H1 (cell line): ENCODE results near the gene BORCS8. TPM values are rescaled to one million over a fixed set of nuclear protein-coding genes. Genes with fewer than 3 reads are reported as not detected.
A peak's percentile ranks its signal among the peaks of the same experiment; 100 is the strongest.

Experiments used
- CTCF ChIA-PET: fragments of 300-600 bp; sonication (Branson Sonifier 250); formaldehyde crosslinking; loops from one replicate; lab custom pipeline; 2021; ENCODE audit not compliant: partially characterized antibody; lab: Charles Lee
- POLR2A ChIA-PET: fragments of 300-600 bp; sonication (Branson Sonifier 250); formaldehyde crosslinking; loops from one replicate; lab custom pipeline; 2021; ENCODE audit warnings: inconsistent platforms; ENCODE audit not compliant: partially characterized antibody; lab: Charles Lee
- DNase-seq, 2 experiments: peaks; one replicate each; pipeline versions ENCODE4 v3.0.0 to v3.0.0-alpha.2; 2010 to 2022; ENCODE audit warnings: low spot score in 2 of 2, low read depth in 1 of 2, mixed read lengths in 1 of 2
- FAIRE-seq: peaks from 2 replicates; lab custom pipeline; 2011; peaks lifted over from hg19 to GRCh38; lab: Jason Lieb, UNC
- H2AFZ ChIP-seq: 2 replicates; pipeline ENCODE4 v1.8.1; 2012; ENCODE audit warnings: low read length, inconsistent platforms
- H2AK5ac ChIP-seq: 2 replicates; pipeline ENCODE4 v1.6.1; 2013; ENCODE audit warnings: low read depth, low read length
- H2BK120ac ChIP-seq: replicated peaks from 2 replicates; pipeline ENCODE3; 2013; ENCODE audit warnings: low read depth, low read length, inconsistent platforms
- H2BK12ac ChIP-seq: 2 replicates; pipeline ENCODE4 v1.6.1; 2013; ENCODE audit warnings: low read depth, low read length
- H2BK15ac ChIP-seq: 2 replicates; pipeline ENCODE4 v1.6.1; 2013; ENCODE audit warnings: low read length
- H2BK20ac ChIP-seq: 2 replicates; pipeline ENCODE4 v1.6.1; 2013; ENCODE audit warnings: low read length
- H2BK5ac ChIP-seq: 2 replicates; pipeline ENCODE4 v1.6.1; 2013; ENCODE audit warnings: low read depth, low read length
- H3K14ac ChIP-seq: 2 replicates; pipeline ENCODE4 v1.6.1; 2013; ENCODE audit warnings: inconsistent platforms; ENCODE audit not compliant: insufficient read length
- H3K18ac ChIP-seq: 2 replicates; pipeline ENCODE4 v1.6.1; 2013; ENCODE audit warnings: low read length; ENCODE audit errors: extremely low read depth
- H3K23ac ChIP-seq: 2 replicates; pipeline ENCODE4 v1.6.1; 2013; ENCODE audit warnings: inconsistent platforms; ENCODE audit not compliant: insufficient read length
- H3K23me2 ChIP-seq: 2 replicates; pipeline ENCODE4 v1.6.1; 2013; ENCODE audit warnings: low read depth, low read length
- H3K27ac ChIP-seq: 2 replicates; pipeline ENCODE4 v1.6.1; 2011; ENCODE audit warnings: low read depth, low read length, inconsistent platforms
- H3K27me3 ChIP-seq, 4 experiments: replicated peaks in 1 of 4; 1 replicate in 1 of 4; 2 replicates in 3 of 4; pipeline versions ENCODE4 v1.6.1 to v1.8.1; 2011 to 2013; ENCODE audit warnings: low read length in 3 of 4, mild to moderate bottlenecking in 3 of 4, inconsistent platforms in 2 of 4, mixed read lengths in 2 of 4, moderate library complexity in 1 of 4; ENCODE audit not compliant: control insufficient read depth in 3 of 4, insufficient read depth in 3 of 4; ENCODE audit errors: extremely low read depth in 1 of 4
- H3K36me3 ChIP-seq, 4 experiments: 2 replicates each; pipeline versions ENCODE4 v1.6.1 to v1.8.1; 2011 to 2013; ENCODE audit warnings: mild to moderate bottlenecking in 4 of 4, low read length in 3 of 4, moderate library complexity in 2 of 4, control low read depth in 1 of 4, inconsistent platforms in 1 of 4; ENCODE audit not compliant: insufficient read depth in 4 of 4, control insufficient read depth in 2 of 4
- H3K4ac ChIP-seq: replicated peaks from 2 replicates; pipeline ENCODE3; 2013; ENCODE audit warnings: low read length, low read depth, mixed read lengths, inconsistent platforms; ENCODE audit not compliant: insufficient read length
- H3K4me1 ChIP-seq, 4 experiments: replicated peaks in 1 of 4; 1 replicate in 1 of 4; 2 replicates in 3 of 4; pipeline versions ENCODE4 v1.6.1 to v1.8.1; 2011 to 2013; ENCODE audit warnings: low read length in 3 of 4, inconsistent platforms in 2 of 4, mixed read lengths in 1 of 4; ENCODE audit not compliant: insufficient read depth in 4 of 4, control insufficient read depth in 3 of 4
- H3K4me2 ChIP-seq, 2 experiments: 2 replicates each; pipeline versions ENCODE4 v1.6.1 to v1.8.1; 2011 to 2013; ENCODE audit warnings: low read depth in 2 of 2, low read length in 2 of 2, control low read depth in 1 of 2, inconsistent platforms in 1 of 2, mild to moderate bottlenecking in 1 of 2; ENCODE audit not compliant: insufficient read depth in 1 of 2
- H3K4me3 ChIP-seq, 4 experiments: fragments of 200-600, 300-600 bp in 1 of 4; sonication (generic), shearing (Covaris generic), sonication (Bioruptor Twin) in 1 of 4; 2 replicates each; pipeline versions ENCODE4 v1.5.1 to v1.8.1; 2011 to 2016; ENCODE audit warnings: low read length in 4 of 4, low read depth in 3 of 4, control low read depth in 2 of 4, inconsistent platforms in 2 of 4, mild to moderate bottlenecking in 2 of 4, mixed read lengths in 1 of 4, moderate library complexity in 1 of 4; ENCODE audit not compliant: insufficient read depth in 2 of 4; ENCODE audit errors: extremely low read depth in 1 of 4
- H3K56ac ChIP-seq: replicated peaks from 2 replicates; pipeline ENCODE3; 2013; ENCODE audit warnings: low read depth, mild to moderate bottlenecking, mixed read lengths, low read length, inconsistent platforms; ENCODE audit not compliant: insufficient read length
- H3K79me1 ChIP-seq: 2 replicates; pipeline ENCODE4 v1.6.1; 2013; ENCODE audit warnings: low read depth, low read length, control low read depth
- H3K79me2 ChIP-seq, 2 experiments: 2 replicates each; pipeline versions ENCODE4 v1.6.1 to v1.8.1; 2012 to 2013; ENCODE audit warnings: low read length in 2 of 2, mild to moderate bottlenecking in 2 of 2, inconsistent platforms in 1 of 2; ENCODE audit not compliant: insufficient read depth in 2 of 2, control insufficient read depth in 1 of 2
- H3K9ac ChIP-seq, 4 experiments: replicated peaks in 1 of 4; 1 replicate in 1 of 4; 2 replicates in 3 of 4; pipeline versions ENCODE4 v1.6.1 to v1.8.1; 2011 to 2013; ENCODE audit warnings: low read depth in 3 of 4, low read length in 3 of 4, control low read depth in 2 of 4, mild to moderate bottlenecking in 2 of 4, moderate library complexity in 2 of 4, inconsistent platforms in 1 of 4; ENCODE audit errors: extremely low read depth in 1 of 4
- H3K9me3 ChIP-seq, 2 experiments: 2 replicates each; pipeline versions ENCODE4 v1.6.1 to v1.8.1; 2012 to 2013; ENCODE audit warnings: mild to moderate bottlenecking in 2 of 2, moderate library complexity in 2 of 2, control low read depth in 1 of 2, inconsistent platforms in 1 of 2, low read depth in 1 of 2, low read length in 1 of 2, mixed read lengths in 1 of 2; ENCODE audit not compliant: insufficient read depth in 2 of 2
- H4K20me1 ChIP-seq, 2 experiments: replicated peaks in 1 of 2; 2 replicates each; pipeline versions ENCODE3 to v1.8.1; 2011 to 2013; ENCODE audit warnings: inconsistent platforms in 2 of 2, low read length in 2 of 2, mild to moderate bottlenecking in 1 of 2; ENCODE audit not compliant: insufficient read depth in 2 of 2, control insufficient read depth in 1 of 2
- H4K5ac ChIP-seq: 2 replicates; pipeline ENCODE4 v1.6.1; 2013; ENCODE audit warnings: low read length, low read depth, mixed read lengths, inconsistent platforms; ENCODE audit not compliant: insufficient read length
- H4K8ac ChIP-seq: 2 replicates; pipeline ENCODE4 v1.8.0; 2013; ENCODE audit warnings: mild to moderate bottlenecking, moderate library complexity, low read length, inconsistent platforms; ENCODE audit not compliant: insufficient read depth; ENCODE audit errors: extremely low read depth
- H4K91ac ChIP-seq: replicated peaks from 2 replicates; pipeline ENCODE3; 2013; ENCODE audit warnings: low read length, mixed read lengths, inconsistent platforms; ENCODE audit not compliant: insufficient read length
- ASH2L ChIP-seq: fragments of 200-600, 300-600 bp; sonication (generic); IDR thresholded peaks from one replicate; pipeline ENCODE4 v1.7.1; 2017; ENCODE audit warnings: low read length
- EGR1 ChIP-seq: IDR thresholded peaks from 2 replicates; pipeline ENCODE4 v1.6.1; 2011; ENCODE audit warnings: low read depth, low read length, borderline replicate concordance
- GTF2F1 ChIP-seq: IDR thresholded peaks from 2 replicates; pipeline ENCODE4 v1.6.1; 2012; ENCODE audit warnings: low read depth, low read length, improper control_type of control experiment, borderline replicate concordance
- POLR2A ChIP-seq, 2 experiments: IDR thresholded peaks; 1 replicate in 1 of 2; 2 replicates in 1 of 2; pipeline ENCODE4 v1.6.1; 2011; ENCODE audit warnings: low read depth in 2 of 2, low read length in 2 of 2, mild to moderate bottlenecking in 2 of 2; ENCODE audit errors: control extremely low read depth in 1 of 2
- ZNF274 ChIP-seq: IDR thresholded peaks from 2 replicates; pipeline ENCODE4 v1.7.0; 2012; ENCODE audit warnings: low read length, borderline replicate concordance; ENCODE audit errors: extremely low read depth
- WGBS, 2 experiments: shearing (Covaris generic) in 1 of 2; methylation state at CpG; one replicate each; pipeline versions ENCODE4 v1.1.6 to v1.1.7; 2013 to 2015; ENCODE audit warnings: low lambda C conversion rate in 2 of 2, mixed read lengths in 2 of 2, inconsistent platforms in 1 of 2, low coverage in 1 of 2, missing lambda C conversion rate in 1 of 2; ENCODE audit not compliant: insufficient replicate concordance in 2 of 2, insufficient coverage in 1 of 2, insufficient read length in 1 of 2; ENCODE audit errors: extremely low coverage in 1 of 2, missing lambda C conversion rate in 1 of 2; 5-methylcytosine and 5-hydroxymethylcytosine counted together
- polyA plus RNA-seq, 7 experiments: library from polyadenylated mRNA; depleted of rRNA in 3 of 7; stranded (reverse) in 5 of 7; unstranded in 2 of 7; fragments of >200 nt in 5 of 7; fragments of 200-250 nt in 2 of 7; gene quantifications; 1 replicate in 5 of 7; 2 replicates in 1 of 7; 4 replicates in 1 of 7; pipeline versions ENCODE4 v1.2.1 to v1.2.3, GENCODE V29; 2011 to 2013; ENCODE audit warnings: missing spikeins in 2 of 7, mixed read lengths in 2 of 7
- total RNA-seq: library from RNA; stranded (reverse); fragmentation: NEBNext Ultra II Directional; extraction: Animal tissue kit (Norgen Biotek cat#: 25700); gene quantifications from 2 replicates; pipeline ENCODE4 v1.2.1, GENCODE V29; 2021

BORCS8 gene
- total and polyA plus RNA-seq, 2 of the 8 experiments (the other 6 are each of a cell fraction or from before 2014, with no cell fraction given), result 15.0 to 15.9 TPM

- Histone ChIP-seq H3K56ac (no peak overlapping the region), H2BK20ac (no peak overlapping the region), H3K27me3 (peaks cover 3 to 50% (median 47%) of the 10 kb centered on the region in 4 experiments), H3K4me2 (no peak overlapping the region), H3K4me1 (peaks cover 0 to 6% (median 2%) of the 10 kb centered on the region in 4 experiments; a peak in 3 of 7 replicates), H2BK15ac (no peak overlapping the region), H3K27ac (no peak overlapping the region), H3K36me3 (0 out of 8 replicates have a peak, but pooled peaks cover 0 to under 1% (median 0%) of the 10 kb centered on the region in 4 experiments), H3K4ac (no peak overlapping the region), H3K14ac (no peak overlapping the region), H3K9ac (no peak overlapping the region), H3K23ac (no peak overlapping the region), H2AFZ (no peak overlapping the region), H4K20me1 (peaks cover 2 to 15% of the 10 kb centered on the region in 2 experiments), H3K4me3 (no peak overlapping the region), H4K5ac (no peak overlapping the region), H4K8ac (no peak overlapping the region; the same call in 1 of the 2 replicates), H3K79me1 (no peaks in the 10 kb centered on the region; the same call in 1 of the 2 replicates), H3K23me2 (peaks cover 11% of the 10 kb centered on the region), H2AK5ac (0 out of 2 replicates have a peak overlapping the region, but pooled peaks have one; percentile 13), H3K18ac (no peak overlapping the region), H3K9me3 (no peaks in the 10 kb centered on the region), H3K79me2 (no peaks in the 10 kb centered on the region), H2BK120ac (no peak overlapping the region), H2BK12ac (no peak overlapping the region), H4K91ac (no peak overlapping the region), H2BK5ac (no peak overlapping the region)
- POLR2A ChIA-PET, result interaction anchor here (0.7 to 1.4 kb wide), 2 partner anchors 11 to 23 kb away, joined by 3 read pairs; no protein-coding TSS in a partner anchor
- 68% methylated on average over 5 of the region's 5 CpGs; no CpG with 5 or more reads in 1 of the 2 experiments for WGBS, 2 experiments
- no peak for DNase-seq
- CTCF ChIA-PET, result no interaction called here
- FAIRE-seq, result no peak
- TF ChIP-seq GTF2F1 (no peak), EGR1 (no peak), ASH2L (no peak), ZNF274 (no peak), POLR2A (IDR thresholded peaks at IDR 0.05; ENCODE audit: control extremely low read depth in 1 of 2, low read depth in 2 of 2, low read length in 2 of 2) (no peak)
These were observed 15.0 kb upstream of the BORCS8 start for GRCh38 chr19:19206938-19207337.
